Astrocyte of the cerebellum (primary cell): ENCODE measurements around the gene DNAI2.
"Not testable (repeated sequence)": the region's sequence is repeated elsewhere in the genome, so short reads cannot be mapped to it uniquely, and the experiment has no call there.

Experiments used
- DNase-seq: peaks from one replicate; pipeline ENCODE4 v3.0.0-alpha.2; 2011; ENCODE audit warnings: low read depth
- H3K4me3 ChIP-seq: 2 replicates; pipeline ENCODE4 v1.5.1; 2011; ENCODE audit warnings: mild to moderate bottlenecking, low read depth, low read length, moderate library complexity
- CTCF ChIP-seq: IDR thresholded peaks from 2 replicates; pipeline ENCODE4 v1.5.1; 2012; ENCODE audit warnings: low read length, low read depth, moderate library complexity, mild to moderate bottlenecking; ENCODE audit errors: missing control alignments
- in situ Hi-C: cut with HindIII; loops from 2 replicates; pipeline ENCODE4 v1.10.0; 2017; ENCODE audit warnings: low sequenced_read_pairs

DNAI2 gene

GRCh38 chr17:74280093-74280513, 6.1 kb downstream of the DNAI2 start:
- DNase-seq: no peak
- H3K4me3 ChIP-seq: no peak overlapping the region
- in situ Hi-C loops: no loop called here
- no peak for TF ChIP-seq CTCF

- no peak for TF ChIP-seq CTCF
Measured at GRCh38 chr17:74281799-74282198, 7.8 kb downstream of the DNAI2 start.

GRCh38 chr17:74282274-74282586, 8.2 kb downstream of the DNAI2 start:
- in situ Hi-C loops, H3K4me3 ChIP-seq, DNase-seq: not testable (repeated sequence)

More at GRCh38 chr17:74281799-74282198, 7.8 kb downstream of the DNAI2 start:
- in situ Hi-C loops: no loop called here
- no peak for DNase-seq
- no peak overlapping the region for H3K4me3 ChIP-seq

- TF ChIP-seq CTCF: no peak
- H3K4me3 ChIP-seq: no peak overlapping the region
- DNase-seq: no peak
- in situ Hi-C loops: no loop called here
Measured at GRCh38 chr17:74282587-74283370, 8.7 kb downstream of the DNAI2 start.

GRCh38 chr17:74283371-74283673, 9.3 kb downstream of the DNAI2 start:
- DNase-seq: no peak
- in situ Hi-C loops: no loop called here
- no peak overlapping the region for H3K4me3 ChIP-seq

GRCh38 chr17:74287031-74287602, 13.1 kb downstream of the DNAI2 start:
- H3K4me3 ChIP-seq: no peak overlapping the region
- no peak for TF ChIP-seq CTCF
- in situ Hi-C loops: no loop called here
- DNase-seq: no peak

More at GRCh38 chr17:74283371-74283673, 9.3 kb downstream of the DNAI2 start:
- no peak for TF ChIP-seq CTCF

- H3K4me3 ChIP-seq: no peak overlapping the region
- in situ Hi-C loops: no loop called here
- no peak for DNase-seq
- no peak for TF ChIP-seq CTCF
Measured at GRCh38 chr17:74288785-74289184, 14.8 kb downstream of the DNAI2 start.
